ENCODE data around the gene ZNF90.
"Not testable (repeated sequence)": the region's sequence is repeated elsewhere in the genome, so short reads cannot be mapped to it uniquely, and the experiment has no call there.

GRCh38 chr19:20045742-20046141 lies 32.1 kb upstream of the ZNF90 start:
- TF ChIP-seq SIN3A (IDR thresholded peaks at IDR 0.05; ENCODE audit: low read depth, low read length); EP300 (IDR thresholded peaks at IDR 0.05; ENCODE audit: borderline replicate concordance in 1 of 2, control insufficient read depth in 1 of 2, low read depth in 2 of 2, low read length in 2 of 2); BCL11A (IDR thresholded peaks at IDR 0.05; ENCODE audit: low read depth, low read length); SREBF1 (IDR thresholded peaks at IDR 0.05; ENCODE audit: low read length); CTCF (IDR thresholded peaks at IDR 0.05 in 2 of 3, conservative IDR thresholded peaks at IDR 0.05 in 1 of 3; ENCODE audit: control insufficient read depth in 2 of 3, extremely low read depth in 1 of 3, insufficient read depth in 1 of 3, low read depth in 3 of 3, low read length in 3 of 3): not testable (repeated sequence)
- TF ChIP-seq, protein P1, sequence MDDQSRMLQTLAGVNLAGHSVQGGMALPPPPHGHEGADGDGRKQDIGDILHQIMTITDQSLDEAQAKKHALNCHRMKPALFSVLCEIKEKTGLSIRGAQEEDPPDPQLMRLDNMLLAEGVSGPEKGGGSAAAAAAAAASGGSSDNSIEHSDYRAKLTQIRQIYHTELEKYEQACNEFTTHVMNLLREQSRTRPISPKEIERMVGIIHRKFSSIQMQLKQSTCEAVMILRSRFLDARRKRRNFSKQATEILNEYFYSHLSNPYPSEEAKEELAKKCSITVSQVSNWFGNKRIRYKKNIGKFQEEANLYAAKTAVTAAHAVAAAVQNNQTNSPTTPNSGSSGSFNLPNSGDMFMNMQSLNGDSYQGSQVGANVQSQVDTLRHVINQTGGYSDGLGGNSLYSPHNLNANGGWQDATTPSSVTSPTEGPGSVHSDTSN (IDR thresholded peaks at IDR 0.05; ENCODE audit: insufficient replicate concordance, low read depth, low read length), result not testable (repeated sequence)

Data from GM12878 (cell line).